SK-N-DZ (cell line): Measurements from ENCODE around the gene NADSYN1.

Experiments
- DNase-seq: peaks from one replicate; pipeline ENCODE4 v3.0.0-alpha.2; 2015; ENCODE audit warnings: low spot score

The NADSYN1 gene

GRCh38 chr11:71433648-71434450, 19.2 kb upstream of the NADSYN1 start:
- no peak for DNase-seq

DNA sequence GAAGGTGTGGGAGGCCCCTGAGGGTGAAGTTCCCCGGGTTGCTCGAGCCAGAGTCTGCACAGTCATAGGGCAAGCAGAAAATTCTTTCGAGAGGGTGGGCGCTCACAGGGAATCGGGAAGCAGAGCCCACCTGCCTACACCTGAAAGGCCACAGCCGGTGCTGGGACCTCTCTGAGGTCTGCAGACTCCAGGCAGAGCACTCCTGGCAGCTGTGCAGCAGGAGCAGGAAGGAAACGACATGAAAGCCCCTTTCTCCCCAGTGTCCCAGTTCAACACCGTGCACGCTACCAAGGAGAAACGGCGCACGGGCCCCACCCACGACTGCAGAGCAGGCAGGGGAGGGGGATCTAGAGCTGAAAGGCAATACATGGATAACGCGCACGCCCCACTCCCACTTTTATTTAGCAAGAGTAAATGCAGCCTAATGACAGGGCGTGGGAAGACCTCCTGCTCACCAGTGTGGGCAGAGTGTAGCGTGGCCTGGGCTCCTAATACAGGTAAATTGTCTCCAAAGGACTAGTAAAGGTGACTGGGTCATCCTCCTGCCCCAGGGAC, 18.4 kb upstream of the NADSYN1 start:
- DNase-seq = no peak

DNA sequence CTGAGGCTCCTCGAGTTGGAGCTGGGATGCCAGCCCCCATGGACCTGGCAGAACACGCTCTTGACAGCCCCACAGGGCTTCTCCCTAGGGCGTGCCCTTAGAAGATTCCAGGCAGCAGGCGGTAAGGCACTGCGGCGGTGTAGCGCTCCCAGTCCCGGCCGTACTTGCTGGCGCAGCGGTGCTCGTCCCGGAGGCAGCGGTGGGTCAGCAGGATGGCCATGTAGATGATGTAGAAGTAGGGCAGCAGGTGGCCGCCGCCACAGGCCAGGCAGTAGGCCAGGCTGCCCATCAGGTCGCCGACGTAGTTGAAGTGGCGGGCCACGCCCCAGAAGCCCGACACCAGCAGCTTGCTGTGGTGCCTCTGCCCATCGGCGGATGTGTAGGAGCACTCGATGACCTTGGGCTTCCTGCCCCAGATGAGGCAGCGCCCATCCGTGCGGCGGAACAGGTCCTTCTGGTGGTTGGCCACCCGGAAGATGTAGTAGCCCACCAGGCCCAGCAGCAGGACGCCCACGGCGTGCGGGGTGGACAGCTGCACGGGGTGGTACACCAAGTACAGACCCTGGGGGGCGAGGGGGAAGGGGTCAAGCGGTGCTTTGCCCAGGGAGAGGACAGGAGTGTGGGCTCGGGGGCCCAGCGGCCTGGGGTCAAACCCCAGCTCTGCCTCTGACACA, 17.6 kb upstream of the NADSYN1 start:
- no peak for DNase-seq

GRCh38 chr11:71436861-71437260, 16.1 kb upstream of the NADSYN1 start:
- DNase-seq = no peak

DNA sequence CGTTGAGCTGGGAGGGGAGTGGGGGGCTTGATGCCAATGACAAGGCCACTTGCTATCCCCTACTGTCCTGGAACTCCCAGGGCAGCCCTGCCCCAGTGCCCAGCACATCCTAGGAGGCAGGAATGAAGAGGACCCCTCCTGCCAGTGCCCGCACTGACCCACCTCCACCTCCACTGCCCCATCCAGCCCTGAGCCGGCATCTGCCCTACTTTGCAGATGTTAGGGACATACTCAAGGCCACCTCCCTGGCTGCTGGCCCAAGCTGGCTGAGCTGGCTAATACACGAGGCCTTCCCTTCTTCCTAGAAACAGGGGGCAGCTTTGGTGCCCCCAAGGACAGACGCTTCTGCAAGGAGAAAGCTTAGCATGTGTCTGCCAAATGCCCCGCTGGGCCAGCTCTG, 15.6 kb upstream of the NADSYN1 start:
- DNase-seq = no peak

- no peak for DNase-seq
Observed at GRCh38 chr11:71437879-71438278, 15.1 kb upstream of the NADSYN1 start.

GRCh38 chr11:71438650-71439049, 14.4 kb upstream of the NADSYN1 start:
- DNase-seq = no peak

- DNase-seq = no peak
Observed at GRCh38 chr11:71440021-71440755, 12.8 kb upstream of the NADSYN1 start.

- no peak for DNase-seq
Observed at GRCh38 chr11:71441251-71441650, 11.8 kb upstream of the NADSYN1 start.

- DNase-seq = no peak
Observed at GRCh38 chr11:71442123-71442522, 10.9 kb upstream of the NADSYN1 start.

- DNase-seq = no peak
Observed at GRCh38 chr11:71442880-71443279, 10.1 kb upstream of the NADSYN1 start.

- DNase-seq = no peak
Observed at GRCh38 chr11:71443736-71444445, 9.1 kb upstream of the NADSYN1 start.

DNA sequence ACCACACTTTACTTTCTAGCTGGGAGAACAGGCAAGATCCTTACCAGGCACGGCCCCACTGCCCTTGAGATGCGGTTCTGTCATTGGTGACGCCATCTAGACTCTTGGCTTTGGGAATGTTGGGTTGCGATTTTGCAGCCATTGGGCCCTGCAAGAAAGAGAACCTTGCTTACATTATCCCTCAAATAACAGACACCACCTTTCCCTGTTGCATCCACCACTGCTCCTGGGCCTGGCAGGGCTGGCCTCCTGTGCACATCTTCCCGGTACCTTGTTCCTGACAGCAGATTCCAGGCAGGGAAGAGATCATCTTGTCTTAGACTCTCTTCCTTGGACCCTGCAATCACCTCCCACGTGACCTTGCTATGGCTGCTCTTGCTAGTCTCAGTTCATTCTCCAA, 8.2 kb upstream of the NADSYN1 start:
- DNase-seq = no peak

DNA sequence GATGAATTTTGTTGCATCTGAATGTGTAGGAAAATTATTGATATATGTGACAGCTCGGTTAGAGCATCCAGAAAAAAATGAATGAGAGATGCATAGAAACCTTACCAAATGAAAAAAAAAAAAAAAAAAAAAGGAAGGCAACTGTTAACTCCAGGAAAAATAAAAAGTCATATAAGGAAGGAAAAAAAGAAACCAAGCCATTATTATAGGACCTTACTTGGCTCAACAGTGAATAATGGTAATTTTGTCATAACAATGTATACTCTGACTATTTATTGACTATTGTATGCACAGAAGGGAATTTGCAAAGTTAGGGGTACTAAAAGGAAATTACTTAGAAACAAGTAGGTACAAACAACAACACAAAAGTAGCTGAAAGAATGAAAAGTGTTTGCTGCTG, 6.9 kb upstream of the NADSYN1 start:
- DNase-seq = no peak

GRCh38 chr11:71446942-71447688, 5.9 kb upstream of the NADSYN1 start:
- DNase-seq = no peak

GRCh38 chr11:71447791-71448256, 5.2 kb upstream of the NADSYN1 start:
- DNase-seq = peak; percentile 46

DNA sequence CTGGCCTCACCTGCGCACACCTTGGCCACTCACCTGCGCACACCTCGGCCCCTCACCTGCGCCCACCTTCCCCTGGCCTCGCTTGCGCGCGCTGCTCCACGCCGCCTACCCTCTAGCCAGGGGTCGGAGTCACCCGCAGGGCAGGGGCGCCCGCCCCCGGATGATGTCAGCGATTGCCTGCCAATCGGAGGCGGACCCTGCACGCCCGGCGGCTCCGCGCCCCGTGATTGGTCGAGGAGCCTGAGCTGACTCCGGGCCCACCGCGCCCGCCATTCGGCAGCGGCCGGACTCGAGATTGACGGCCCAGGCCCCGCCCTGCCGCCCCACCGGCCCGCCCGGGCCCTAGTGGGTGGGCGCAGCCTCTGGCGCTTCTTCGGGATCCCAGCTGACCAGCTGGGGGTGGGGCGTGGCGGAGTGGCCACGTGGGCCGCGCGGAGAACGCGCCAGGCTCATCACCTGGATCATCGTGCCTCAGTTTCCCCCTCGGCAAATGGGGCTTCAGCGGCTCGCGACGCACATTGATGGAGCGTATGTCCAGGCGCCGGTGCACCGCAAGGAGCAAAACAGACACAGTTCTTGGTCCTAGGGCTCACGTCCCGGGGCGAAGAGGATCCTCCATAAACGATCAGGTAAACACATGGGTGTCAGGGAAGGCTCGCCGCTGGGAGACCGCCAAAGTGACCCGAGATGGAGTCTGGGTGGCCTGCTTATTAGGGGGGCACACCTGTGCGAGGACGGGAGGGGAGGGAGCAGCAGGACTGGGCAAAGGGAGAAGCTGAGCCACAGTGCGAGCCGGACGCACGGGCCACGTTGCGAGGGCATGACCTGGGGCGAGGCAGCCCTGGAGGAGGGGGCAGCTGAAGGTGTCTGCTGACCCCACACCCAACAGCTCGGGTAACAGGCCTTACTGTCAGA, 4.5 kb upstream of the NADSYN1 start, which contains the start of gene DHCR7:
Gene DHCR7, minus strand, starts transcription at position 137 of the 915 bp plus-strand sequence. CDS start 3,441 bp downstream, outside the sequence.
- DNase-seq = peak; percentile 95

DNA sequence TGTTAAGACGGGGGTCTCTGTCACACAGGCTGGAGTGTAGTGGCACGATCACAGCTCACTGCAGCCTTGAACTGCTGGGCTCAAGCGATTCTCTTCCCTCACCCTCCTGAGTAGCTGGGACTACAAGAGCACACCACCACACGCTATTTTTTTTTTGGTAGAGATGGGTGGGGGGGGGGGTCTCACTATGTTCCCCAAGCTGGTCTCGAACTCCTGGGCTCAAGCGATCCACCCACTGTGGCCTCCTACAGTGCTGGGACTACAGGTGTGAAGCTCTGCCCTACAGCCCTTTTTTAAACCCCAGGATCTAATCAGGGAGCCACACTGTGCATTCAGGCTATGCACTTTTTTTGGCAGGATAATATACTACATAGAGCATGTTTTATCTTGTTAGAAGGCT, 3.4 kb upstream of the NADSYN1 start:
- DNase-seq = no peak

- no peak for DNase-seq
Observed at GRCh38 chr11:71450507-71450906, 2.5 kb upstream of the NADSYN1 start.
